ENCODE measurements around the gene MAPK8.

The MAPK8 gene

DNA sequence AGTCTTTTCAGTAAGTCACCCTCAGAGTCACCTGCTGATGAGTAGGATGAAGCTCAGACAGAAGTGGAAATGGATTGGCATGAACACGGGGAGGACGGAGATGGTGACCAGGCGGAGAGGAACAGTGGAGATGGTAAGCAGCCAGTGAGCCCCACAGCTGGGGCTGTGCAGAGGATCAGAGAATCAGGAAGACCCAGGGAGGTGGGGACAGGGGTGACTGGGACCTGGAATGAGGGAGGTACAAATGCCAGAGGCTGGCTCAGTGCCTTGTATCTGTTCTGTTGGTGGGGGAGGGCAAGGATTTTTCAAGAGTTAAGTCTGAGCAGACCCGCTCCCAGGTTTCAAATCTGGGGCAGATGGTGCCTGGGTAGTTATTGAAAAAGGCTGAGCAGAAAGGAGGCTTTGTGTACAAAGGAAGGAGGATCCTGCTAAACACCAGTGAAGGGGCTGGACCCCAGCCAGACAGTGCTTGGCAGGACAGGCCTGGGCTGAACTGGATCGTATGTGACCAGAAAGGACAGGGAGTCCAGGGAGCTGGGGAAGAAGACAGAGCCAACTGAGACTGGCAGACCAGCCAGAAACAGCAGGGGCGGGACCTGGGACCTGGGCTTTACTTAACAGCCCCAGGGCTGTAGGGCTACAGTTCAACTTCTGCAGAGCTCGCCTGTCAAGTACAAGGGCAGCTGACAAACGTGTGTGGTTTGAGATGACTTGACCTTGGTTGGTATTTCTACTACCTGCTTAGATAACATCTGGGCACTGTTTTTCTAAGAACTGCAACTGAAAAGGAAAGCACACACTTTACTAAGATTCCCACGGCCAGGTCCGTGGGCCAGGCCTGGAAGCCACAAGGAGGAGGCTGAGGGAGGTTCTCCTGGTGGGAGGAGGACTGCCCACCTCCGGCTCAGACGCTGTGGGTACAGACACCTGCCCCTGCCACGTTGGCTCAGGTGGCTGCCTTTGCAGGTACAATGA, 18.8 kb upstream of the MAPK8 start:
- Histone ChIP-seq H3K4ac (ENCODE audit: low read depth, low read length) (no peak overlapping the region), H2AK5ac (ENCODE audit: low read length) (no peak overlapping the region), H3K79me1 (ENCODE audit: low read length) (no peaks in the 10 kb centered on the region), H3K4me2 (ENCODE audit: low read length) (no peak overlapping the region), H3K23ac (ENCODE audit: low read length) (no peak overlapping the region), H4K5ac (ENCODE audit: low read length) (no peak overlapping the region), H3K27me3 (ENCODE audit: insufficient read depth, low read length, poor library complexity) (no peaks in the 10 kb centered on the region), H2BK120ac (ENCODE audit: low read depth, low read length) (no peak overlapping the region), H3K18ac (ENCODE audit: low read length) (no peak overlapping the region), H3K36me3 (ENCODE audit: control insufficient read depth, insufficient read depth, low read length) (no peaks in the 10 kb centered on the region), H2BK15ac (replicated peaks; ENCODE audit: low read depth) (no peak overlapping the region), H4K8ac (ENCODE audit: low read depth, low read length) (no peak overlapping the region), H3K9ac (ENCODE audit: low read length) (no peak overlapping the region), H3K79me2 (ENCODE audit: control insufficient read depth, insufficient read depth, low read length) (no peaks in the 10 kb centered on the region), H2BK5ac (ENCODE audit: low read length) (no peak overlapping the region), H3K4me1 (ENCODE audit: control insufficient read depth, low read depth, low read length) (peaks cover 3% of the 10 kb centered on the region), H3K27ac (ENCODE audit: low read depth, low read length) (no peak overlapping the region), H3K4me3 (ENCODE audit: low read length) (no peak overlapping the region), H3K56ac (ENCODE audit: low read length) (peak overlapping the region; percentile 17)
- DNase-seq, result no peak
- WGBS (ENCODE audit: extremely low coverage, insufficient coverage, low lambda C conversion rate), result no CpG with 5 or more reads among the region's 13 CpGs

DNA sequence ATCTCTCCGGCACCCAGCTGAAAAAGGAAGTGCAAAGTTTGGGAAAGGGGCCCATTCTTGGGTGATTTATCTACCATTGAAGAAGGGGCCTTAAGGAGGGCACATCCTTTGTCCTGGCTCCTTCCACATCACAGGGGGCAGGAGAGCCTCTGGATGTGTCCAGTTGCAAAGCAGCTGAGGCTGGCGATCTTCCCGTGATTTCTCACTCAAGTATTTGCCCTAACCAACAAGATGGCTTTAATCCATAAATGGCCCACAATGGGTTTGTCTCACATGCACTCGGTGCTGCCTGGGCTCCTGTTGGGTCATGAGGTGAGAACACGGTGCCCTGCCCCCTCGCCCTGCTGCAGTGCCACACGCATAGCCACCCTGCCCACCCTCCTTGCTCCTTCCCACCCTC, 17.8 kb upstream of the MAPK8 start:
- Histone ChIP-seq H3K79me1 (ENCODE audit: low read length) (no peaks in the 10 kb centered on the region), H2AK5ac (ENCODE audit: low read length) (no peak overlapping the region), H3K18ac (ENCODE audit: low read length) (no peak overlapping the region), H3K9ac (ENCODE audit: low read length) (no peak overlapping the region), H3K56ac (ENCODE audit: low read length) (peak overlapping the region; percentile 17), H3K4ac (ENCODE audit: low read depth, low read length) (no peak overlapping the region), H2BK5ac (ENCODE audit: low read length) (no peak overlapping the region), H3K79me2 (ENCODE audit: control insufficient read depth, insufficient read depth, low read length) (no peaks in the 10 kb centered on the region), H2BK15ac (replicated peaks; ENCODE audit: low read depth) (no peak overlapping the region), H3K4me3 (ENCODE audit: low read length) (no peak overlapping the region), H3K27ac (ENCODE audit: low read depth, low read length) (no peak overlapping the region), H3K23ac (ENCODE audit: low read length) (no peak overlapping the region), H4K5ac (ENCODE audit: low read length) (no peak overlapping the region), H3K27me3 (ENCODE audit: insufficient read depth, low read length, poor library complexity) (no peaks in the 10 kb centered on the region), H3K4me1 (ENCODE audit: control insufficient read depth, low read depth, low read length) (peaks cover 3% of the 10 kb centered on the region), H2BK120ac (ENCODE audit: low read depth, low read length) (no peak overlapping the region), H3K4me2 (ENCODE audit: low read length) (no peak overlapping the region), H4K8ac (ENCODE audit: low read depth, low read length) (no peak overlapping the region), H3K36me3 (ENCODE audit: control insufficient read depth, insufficient read depth, low read length) (no peaks in the 10 kb centered on the region)
- no peak for DNase-seq
- no CpG with 5 or more reads among the region's 7 CpGs for WGBS (ENCODE audit: extremely low coverage, insufficient coverage, low lambda C conversion rate)

DNA sequence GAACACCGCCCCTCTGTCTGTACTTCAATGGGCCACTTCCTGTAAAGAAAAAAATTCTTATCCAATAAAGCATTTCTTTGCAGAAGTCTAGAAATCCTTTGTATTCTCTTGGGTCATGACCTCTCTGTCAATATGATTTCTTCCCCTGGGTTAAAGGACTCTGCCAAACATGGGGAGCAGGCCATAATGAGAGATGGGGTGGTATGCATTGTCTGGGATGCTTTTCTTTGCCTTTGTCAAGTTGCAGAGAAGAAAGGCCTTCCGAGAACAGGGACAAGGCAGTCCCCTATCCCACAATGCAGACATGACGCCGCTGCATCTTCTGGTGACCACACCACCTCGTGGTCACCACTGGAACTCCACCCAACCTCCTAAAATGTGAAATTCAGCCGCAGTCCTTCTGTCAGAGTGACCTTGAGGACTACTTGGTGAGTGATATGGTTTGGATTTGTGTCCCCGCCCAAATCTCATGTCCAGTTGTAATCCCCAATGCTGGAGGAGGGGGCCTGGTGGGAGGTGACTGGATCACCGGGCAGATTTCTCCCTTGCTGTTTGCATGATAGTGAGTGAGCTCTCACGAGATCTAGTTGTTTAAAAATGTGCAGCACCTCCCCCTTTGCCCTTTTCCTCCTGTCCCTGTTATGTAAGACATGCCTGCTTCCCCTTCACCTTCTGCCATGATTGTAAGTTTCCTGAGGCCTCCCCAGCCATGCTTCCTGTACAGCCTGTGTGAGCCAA, 16.8 kb upstream of the MAPK8 start:
- no peak overlapping the region for H3K27ac ChIP-seq (ENCODE audit: low read depth, low read length)
- no peak overlapping the region for H3K4me3 ChIP-seq (ENCODE audit: low read length)
- H3K4me1 ChIP-seq (ENCODE audit: control insufficient read depth, low read depth, low read length), result peaks cover 1% of the 10 kb centered on the region
- H3K36me3 ChIP-seq (ENCODE audit: control insufficient read depth, insufficient read depth, low read length), result no peaks in the 10 kb centered on the region
- no peak overlapping the region for H3K4me2 ChIP-seq (ENCODE audit: low read length)
- no peaks in the 10 kb centered on the region for H3K27me3 ChIP-seq (ENCODE audit: insufficient read depth, low read length, poor library complexity)
- H2BK15ac ChIP-seq (replicated peaks; ENCODE audit: low read depth), result no peak overlapping the region
- H3K23ac ChIP-seq (ENCODE audit: low read length), result no peak overlapping the region
- no peak overlapping the region for H3K4ac ChIP-seq (ENCODE audit: low read depth, low read length)
- no peak overlapping the region for H2AK5ac ChIP-seq (ENCODE audit: low read length)
- peak overlapping the region; percentile 6 for H3K56ac ChIP-seq (ENCODE audit: low read length)
- H3K9ac ChIP-seq (ENCODE audit: low read length), result no peak overlapping the region
- H4K5ac ChIP-seq (ENCODE audit: low read length), result no peak overlapping the region
- H2BK120ac ChIP-seq (ENCODE audit: low read depth, low read length), result no peak overlapping the region
- no peaks in the 10 kb centered on the region for H3K79me2 ChIP-seq (ENCODE audit: control insufficient read depth, insufficient read depth, low read length)
- H4K8ac ChIP-seq (ENCODE audit: low read depth, low read length), result no peak overlapping the region
- no CpG with 5 or more reads among the region's 9 CpGs for WGBS (ENCODE audit: extremely low coverage, insufficient coverage, low lambda C conversion rate)
- no peaks in the 10 kb centered on the region for H3K79me1 ChIP-seq (ENCODE audit: low read length)
- DNase-seq, result peak; percentile 85
- H3K18ac ChIP-seq (ENCODE audit: low read length), result no peak overlapping the region
- H2BK5ac ChIP-seq (ENCODE audit: low read length), result no peak overlapping the region

DNA sequence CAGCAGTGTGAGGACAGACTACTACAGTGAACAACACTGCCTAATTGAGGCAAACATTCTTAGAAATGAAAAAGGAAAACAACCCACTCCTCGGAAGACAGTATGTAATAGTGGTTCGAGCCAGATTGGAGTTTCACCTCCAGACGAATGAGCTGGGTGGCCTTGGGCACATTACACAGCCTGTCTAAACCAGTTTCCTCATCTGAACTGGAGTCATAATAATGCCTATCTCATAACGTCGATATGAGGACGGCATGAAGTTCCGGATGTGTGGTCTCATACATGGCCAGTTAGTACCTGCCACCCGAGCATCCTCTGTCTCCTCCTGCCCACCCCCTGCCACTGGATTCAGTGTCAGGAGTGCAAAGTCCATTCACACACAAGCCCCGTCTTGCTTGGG, 16.2 kb upstream of the MAPK8 start:
- no CpG with 5 or more reads among the region's 9 CpGs for WGBS (ENCODE audit: extremely low coverage, insufficient coverage, low lambda C conversion rate)
- no peak overlapping the region for H2BK5ac ChIP-seq (ENCODE audit: low read length)
- H3K18ac ChIP-seq (ENCODE audit: low read length), result no peak overlapping the region
- no peak overlapping the region for H2AK5ac ChIP-seq (ENCODE audit: low read length)
- no peak overlapping the region for H3K27ac ChIP-seq (ENCODE audit: low read depth, low read length)
- no peak overlapping the region for H3K4me3 ChIP-seq (ENCODE audit: low read length)
- H3K79me1 ChIP-seq (ENCODE audit: low read length), result no peaks in the 10 kb centered on the region
- no peak overlapping the region for H4K8ac ChIP-seq (ENCODE audit: low read depth, low read length)
- no peak overlapping the region for H3K56ac ChIP-seq (ENCODE audit: low read length)
- H3K23ac ChIP-seq (ENCODE audit: low read length), result no peak overlapping the region
- no peaks in the 10 kb centered on the region for H3K36me3 ChIP-seq (ENCODE audit: control insufficient read depth, insufficient read depth, low read length)
- no peak overlapping the region for H4K5ac ChIP-seq (ENCODE audit: low read length)
- no peaks in the 10 kb centered on the region for H3K4me1 ChIP-seq (ENCODE audit: control insufficient read depth, low read depth, low read length)
- no peak overlapping the region for H2BK15ac ChIP-seq (replicated peaks; ENCODE audit: low read depth)
- H3K9ac ChIP-seq (ENCODE audit: low read length), result no peak overlapping the region
- no peaks in the 10 kb centered on the region for H3K79me2 ChIP-seq (ENCODE audit: control insufficient read depth, insufficient read depth, low read length)
- no peak overlapping the region for H3K4ac ChIP-seq (ENCODE audit: low read depth, low read length)
- H3K4me2 ChIP-seq (ENCODE audit: low read length), result no peak overlapping the region
- DNase-seq, result no peak
- no peak overlapping the region for H2BK120ac ChIP-seq (ENCODE audit: low read depth, low read length)
- no peaks in the 10 kb centered on the region for H3K27me3 ChIP-seq (ENCODE audit: insufficient read depth, low read length, poor library complexity)

DNA sequence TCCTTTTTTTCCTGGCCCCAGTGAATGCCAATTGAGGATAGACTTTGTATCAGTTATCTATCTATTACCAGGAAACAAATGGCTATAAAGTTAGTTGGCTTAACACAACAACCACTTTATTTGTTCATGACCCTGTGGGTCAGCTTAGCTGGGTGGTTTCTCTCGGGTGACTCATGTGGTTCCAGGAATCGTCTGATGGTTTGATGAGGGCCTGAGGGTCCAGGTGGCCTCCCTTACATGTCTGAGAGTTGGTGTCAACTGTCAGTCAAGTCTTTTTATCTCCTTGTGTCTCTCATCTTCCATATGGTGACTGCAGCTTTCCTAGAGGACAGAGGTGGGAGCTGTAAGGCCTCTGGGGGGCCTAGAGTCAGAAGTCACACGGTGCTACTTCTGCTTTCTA, 15.3 kb upstream of the MAPK8 start:
- Histone ChIP-seq H3K4me2 (ENCODE audit: low read length) (no peak overlapping the region), H2BK15ac (replicated peaks; ENCODE audit: low read depth) (no peak overlapping the region), H3K4me1 (ENCODE audit: control insufficient read depth, low read depth, low read length) (no peaks in the 10 kb centered on the region), H2BK5ac (ENCODE audit: low read length) (no peak overlapping the region), H3K79me2 (ENCODE audit: control insufficient read depth, insufficient read depth, low read length) (no peaks in the 10 kb centered on the region), H3K36me3 (ENCODE audit: control insufficient read depth, insufficient read depth, low read length) (no peaks in the 10 kb centered on the region), H3K18ac (ENCODE audit: low read length) (no peak overlapping the region), H3K9ac (ENCODE audit: low read length) (no peak overlapping the region), H2AK5ac (ENCODE audit: low read length) (no peak overlapping the region), H3K4me3 (ENCODE audit: low read length) (no peak overlapping the region), H3K4ac (ENCODE audit: low read depth, low read length) (no peak overlapping the region), H4K8ac (ENCODE audit: low read depth, low read length) (no peak overlapping the region), H3K56ac (ENCODE audit: low read length) (no peak overlapping the region), H2BK120ac (ENCODE audit: low read depth, low read length) (no peak overlapping the region), H3K27me3 (ENCODE audit: insufficient read depth, low read length, poor library complexity) (no peaks in the 10 kb centered on the region), H4K5ac (ENCODE audit: low read length) (no peak overlapping the region), H3K23ac (ENCODE audit: low read length) (no peak overlapping the region), H3K79me1 (ENCODE audit: low read length) (no peaks in the 10 kb centered on the region), H3K27ac (ENCODE audit: low read depth, low read length) (no peak overlapping the region)
- no peak for DNase-seq
- WGBS (ENCODE audit: extremely low coverage, insufficient coverage, low lambda C conversion rate), result no CpG with 5 or more reads among the region's 3 CpGs
